Germinal center (tissue), 1 donor: Measurements from ENCODE around the gene CNTRL.
A peak's percentile ranks its signal among the peaks of the same experiment; 100 is the strongest.

Experiments
- DNase-seq: peaks from one replicate; pipeline ENCODE4 v3.0.0; 2012; ENCODE audit warnings: mixed read lengths, low spot score

Gene CNTRL

DNA sequence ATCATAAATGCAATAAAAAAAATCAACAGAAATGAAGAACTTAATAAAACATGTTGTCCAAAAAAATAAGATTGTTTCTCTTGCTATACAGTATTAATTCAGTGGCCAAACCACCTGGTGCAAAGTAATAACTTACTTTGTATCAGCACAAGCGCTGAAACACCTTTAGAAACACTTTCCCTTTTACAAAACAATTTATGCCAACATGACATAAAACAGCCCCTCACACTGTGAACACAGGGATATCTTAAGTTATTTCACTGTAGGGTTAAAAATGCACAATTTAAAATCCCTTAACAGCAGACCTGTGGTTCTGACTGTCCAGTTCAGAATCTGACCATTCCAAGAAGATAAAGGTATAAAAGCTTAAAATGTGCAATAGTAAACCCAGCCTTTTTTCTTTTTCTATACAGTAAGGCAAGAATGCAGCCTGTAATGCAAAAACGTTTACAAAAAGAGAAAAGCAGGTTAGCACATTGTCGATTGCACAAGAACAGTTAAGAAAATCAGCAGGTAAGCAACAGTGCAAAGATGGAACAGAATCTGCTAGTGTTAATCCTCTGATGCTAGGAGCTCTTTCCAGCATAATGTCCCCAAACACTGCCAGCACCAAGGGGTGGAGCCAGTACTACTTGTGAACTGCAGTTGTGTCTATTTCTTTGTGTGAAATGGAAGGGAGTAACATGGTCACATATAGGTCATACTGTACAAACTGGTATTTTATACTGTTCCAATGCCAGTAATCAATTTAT is 105.4 kb downstream of the CNTRL start:
- DNase-seq: no peak

DNA sequence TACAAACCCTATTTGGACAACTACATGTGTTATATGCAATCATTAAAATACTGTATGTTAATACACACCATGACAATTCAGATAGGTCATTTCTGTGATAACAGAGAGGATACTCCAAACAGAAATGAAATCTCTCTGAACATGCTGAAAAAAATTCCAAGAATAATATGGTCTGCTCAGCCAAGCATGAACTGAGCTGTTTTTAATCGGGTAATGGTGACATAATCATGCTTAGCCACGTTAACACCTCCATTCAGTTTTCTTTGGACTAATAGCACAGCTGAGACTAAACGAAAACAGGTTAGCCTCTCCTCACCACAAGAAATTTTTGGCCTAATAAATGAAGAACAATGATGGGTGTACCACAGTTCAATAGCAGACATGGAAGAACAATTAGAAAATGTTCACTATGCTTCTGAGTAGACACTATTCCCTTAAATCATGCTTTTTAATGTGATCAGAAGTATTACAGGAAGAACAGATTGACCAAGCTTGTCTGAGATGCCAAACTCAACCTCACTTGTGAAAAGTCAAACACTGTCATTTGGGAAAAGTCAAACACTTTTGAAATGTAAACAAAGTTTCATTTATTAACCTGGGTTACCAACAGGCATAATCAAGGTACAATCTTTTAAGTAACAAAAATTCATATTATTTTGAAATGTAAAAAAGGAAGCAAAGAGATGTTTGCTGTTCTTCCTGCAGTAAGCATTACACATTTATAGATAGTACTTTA is 107.5 kb downstream of the CNTRL start:
- no peak for DNase-seq

DNA sequence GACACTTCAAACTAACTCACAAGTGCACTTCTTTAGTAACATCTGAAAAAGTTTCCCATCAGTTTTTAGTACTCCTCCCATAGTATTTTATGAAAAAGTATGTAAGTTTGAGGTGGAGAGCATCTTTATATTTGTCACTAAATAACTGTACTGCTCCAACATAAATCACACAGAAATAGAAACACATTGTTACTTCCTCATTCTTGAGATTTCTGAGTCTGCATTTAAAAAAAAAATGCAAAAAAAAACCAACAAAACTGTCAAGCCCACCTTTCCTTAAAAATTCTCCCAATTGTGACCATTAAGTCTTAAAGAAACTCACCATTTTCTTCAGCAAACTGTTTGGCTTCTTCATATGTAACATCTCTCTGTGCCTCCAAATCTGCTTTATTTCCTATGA is 108.2 kb downstream of the CNTRL start:
- no peak for DNase-seq

DNA sequence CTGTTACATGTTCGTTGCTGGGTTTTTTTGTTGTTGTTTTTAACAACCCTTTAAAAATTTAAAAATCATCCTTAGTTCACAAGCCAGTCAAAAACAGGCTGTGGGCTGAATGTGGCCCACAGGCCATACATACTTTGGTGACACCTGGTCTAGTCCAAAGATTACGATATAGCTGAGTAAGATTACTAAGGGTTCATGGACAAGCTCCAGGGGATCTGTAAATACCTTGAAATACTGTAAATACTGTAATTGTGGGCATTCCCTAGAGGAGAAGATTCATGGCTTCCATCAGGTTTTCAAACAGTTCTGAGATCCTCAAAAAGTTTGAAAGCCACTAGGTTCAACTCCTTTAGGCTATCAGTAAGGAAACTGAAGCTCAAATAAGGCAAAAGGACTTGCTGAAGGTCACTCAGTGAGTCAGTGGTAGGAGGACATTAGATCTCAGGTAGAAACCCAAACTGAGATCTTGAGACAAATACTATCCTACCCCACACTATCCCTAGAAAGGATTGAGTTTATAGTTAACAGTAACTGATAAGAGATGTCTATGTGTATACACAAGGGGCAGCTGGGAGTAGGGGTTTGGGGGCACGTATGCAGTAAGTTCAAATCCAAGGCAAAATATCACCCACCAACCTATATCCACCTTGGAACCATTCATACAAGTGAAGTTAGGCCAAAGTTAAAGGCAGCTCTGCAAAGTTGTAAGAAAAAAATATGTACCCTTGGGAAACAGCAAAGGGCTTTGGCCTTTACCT is 109.1 kb downstream of the CNTRL start:
- DNase-seq: no peak

DNA sequence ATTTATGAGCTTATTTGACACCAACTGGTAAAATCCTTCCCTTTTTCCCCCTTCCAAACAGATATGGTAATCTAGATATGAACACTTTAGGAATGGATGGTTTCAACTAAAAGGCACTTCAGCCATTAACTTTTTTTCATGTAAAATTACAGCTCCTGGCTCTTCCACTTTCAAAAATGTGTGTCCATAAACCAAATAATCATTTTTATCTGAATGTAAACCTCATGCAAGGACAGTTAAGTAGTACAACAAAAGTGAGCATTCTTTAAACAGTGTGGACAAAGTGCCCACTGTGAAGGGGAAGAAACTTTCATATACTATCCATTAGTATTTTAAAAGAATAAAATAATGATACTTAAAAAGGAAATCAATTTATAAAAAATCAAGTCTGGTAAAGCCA is 109.7 kb downstream of the CNTRL start:
- no peak for DNase-seq

DNA sequence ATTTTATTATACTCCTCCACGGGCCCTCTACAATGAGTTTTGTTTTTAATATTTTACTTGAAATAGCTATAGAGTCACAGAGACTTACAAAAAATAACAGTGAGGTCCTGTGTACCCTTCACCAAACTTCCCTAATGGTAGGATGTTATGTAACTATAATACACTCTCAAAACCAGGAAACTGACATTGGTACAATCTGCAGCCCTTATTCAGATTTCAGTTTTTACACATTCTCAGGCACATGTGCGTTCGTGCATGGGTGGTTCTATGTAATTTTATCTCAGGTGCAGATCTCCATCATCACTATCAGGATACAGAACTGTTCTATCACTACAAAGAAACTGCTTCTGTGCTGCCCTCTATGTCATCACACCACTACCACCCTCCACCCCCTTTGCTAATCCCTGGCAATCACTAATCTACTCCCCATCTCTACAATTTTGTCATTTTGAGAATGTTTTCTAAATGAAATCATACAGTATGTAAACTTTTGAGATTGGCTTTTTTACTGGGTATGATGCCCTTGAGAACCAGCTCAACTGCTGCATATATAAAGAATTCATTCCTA is 110.5 kb downstream of the CNTRL start:
- DNase-seq: no peak

DNA sequence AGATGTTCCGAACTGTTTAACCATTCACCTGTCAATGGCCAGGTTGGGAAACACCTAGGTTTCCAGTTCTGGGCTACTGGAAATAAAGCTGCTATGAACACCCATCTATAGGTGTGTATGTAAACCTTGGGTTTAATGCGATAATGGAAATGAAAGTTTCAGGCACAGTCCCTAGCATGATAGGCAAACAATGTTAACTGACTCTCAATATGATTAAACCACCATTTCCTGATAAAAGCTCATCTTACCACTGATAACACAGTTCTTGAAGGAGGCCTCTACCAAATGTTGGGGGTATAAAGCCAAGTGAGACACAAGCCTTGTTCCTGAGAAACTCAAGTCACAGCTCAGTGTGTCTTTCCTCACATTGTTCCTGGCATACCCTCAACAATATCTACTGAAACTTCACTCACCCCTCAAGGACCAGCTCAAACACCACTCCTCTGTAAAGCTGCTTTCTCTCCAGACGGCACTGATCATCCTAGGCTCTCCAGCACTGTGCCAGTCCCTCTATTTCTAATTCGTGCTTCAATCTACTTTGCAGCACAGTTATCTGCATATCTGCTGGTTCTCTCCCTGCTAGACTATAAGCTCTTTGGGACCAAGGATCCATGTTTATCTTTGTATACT is 111.1 kb downstream of the CNTRL start:
- DNase-seq: no peak

DNA sequence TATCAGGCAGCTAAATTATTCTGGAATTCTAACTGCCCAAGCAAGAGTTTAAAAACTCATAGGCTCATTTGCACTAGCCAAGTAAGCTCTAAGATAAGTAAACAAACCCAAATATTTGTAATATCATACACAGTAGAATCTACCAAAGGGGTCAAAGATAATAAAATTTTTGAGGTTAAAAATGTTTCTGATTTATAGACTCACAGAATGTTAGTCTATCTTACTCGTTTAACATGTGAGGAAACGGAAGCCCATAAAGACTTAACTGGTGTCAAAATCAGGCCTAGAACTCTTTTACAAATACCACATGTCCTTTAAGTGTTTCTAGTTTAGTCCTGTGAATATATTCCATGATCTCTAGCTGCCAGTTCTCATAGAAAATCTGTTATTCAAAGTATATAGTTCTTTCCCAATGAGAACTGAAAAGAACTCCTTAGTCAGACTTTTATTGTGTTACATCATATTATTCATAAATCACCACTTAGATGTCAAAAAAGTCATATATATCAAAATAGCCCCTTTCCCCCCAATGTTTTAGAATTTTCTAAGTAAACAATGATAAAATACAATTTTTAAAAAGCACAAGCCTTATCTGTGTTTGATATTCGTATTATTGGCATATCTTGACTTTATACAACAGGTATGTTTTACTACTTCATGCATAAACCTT is 113.0 kb downstream of the CNTRL start:
- DNase-seq: no peak

DNA sequence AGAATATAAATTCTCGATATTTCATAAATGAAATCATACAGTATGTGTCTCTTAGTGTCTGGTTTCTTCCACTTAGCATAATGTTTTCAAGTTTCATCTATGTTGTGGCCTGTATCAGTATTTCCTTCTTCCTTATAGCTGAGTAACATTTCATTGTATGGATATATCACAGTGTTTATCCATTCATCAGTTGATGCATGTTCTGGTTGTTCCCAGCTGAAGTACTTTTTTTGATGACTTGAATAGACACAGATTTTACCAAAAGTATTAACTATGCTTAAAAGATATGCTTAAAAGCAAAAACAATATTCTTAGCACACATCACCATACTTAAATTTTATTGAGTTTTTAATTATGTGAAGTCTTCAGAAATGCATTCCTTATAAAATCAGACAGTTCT is 114.3 kb downstream of the CNTRL start:
- no peak for DNase-seq

DNA sequence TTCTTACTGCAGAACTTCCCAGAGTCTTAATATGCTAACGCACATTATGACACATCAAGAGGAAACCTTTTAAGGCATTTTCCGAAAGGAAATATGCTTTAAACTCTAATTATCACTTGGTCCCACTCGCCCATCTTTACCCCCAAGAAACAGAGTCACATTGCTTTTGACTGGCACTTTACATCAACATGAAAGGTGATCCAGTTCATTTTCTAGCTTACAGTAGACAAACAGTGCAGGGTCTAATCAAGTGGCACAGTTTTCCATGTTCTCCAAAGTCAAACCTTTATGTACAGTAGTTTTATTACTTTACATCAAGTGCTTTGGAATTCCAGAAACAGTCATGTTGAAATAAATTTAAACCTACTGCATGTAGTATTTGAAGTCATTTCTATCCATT is 114.9 kb downstream of the CNTRL start:
- no peak for DNase-seq

DNA sequence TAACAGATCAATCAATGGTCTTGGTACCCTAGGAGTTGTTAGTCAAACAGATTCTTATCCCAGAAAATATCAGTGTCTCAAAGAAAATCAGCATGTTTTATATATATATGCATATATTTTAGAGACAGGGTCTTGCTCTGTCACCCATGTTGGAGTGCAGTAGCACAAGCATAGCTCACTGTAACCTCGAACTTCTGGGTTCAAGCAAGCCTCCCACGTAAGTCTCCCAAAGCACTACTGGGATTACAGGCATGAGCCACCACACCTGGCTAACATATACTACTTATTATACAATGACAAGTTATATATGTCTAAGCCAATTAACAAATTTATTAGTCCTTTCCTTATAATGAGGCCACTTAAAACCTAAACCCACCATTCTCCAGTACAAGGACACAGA is 116.5 kb downstream of the CNTRL start:
- no peak for DNase-seq

DNA sequence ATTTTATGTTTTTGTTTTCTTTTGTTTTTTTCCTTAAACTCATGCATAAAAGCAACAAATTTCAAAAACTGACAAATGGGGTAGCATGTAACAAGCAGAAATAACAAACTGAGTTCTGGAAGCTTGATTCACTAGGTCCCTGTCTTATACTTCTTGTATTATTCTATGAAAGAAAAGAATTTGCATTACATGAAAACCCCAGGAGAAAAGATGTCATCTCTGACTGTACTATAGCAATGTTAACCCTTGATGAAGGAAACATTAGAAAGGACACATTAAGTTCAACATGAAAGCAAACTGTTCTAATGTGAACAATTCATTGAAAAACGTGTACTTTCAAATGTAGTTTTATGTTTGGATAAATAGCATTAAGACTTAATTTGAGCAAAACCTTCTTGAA is 117.8 kb downstream of the CNTRL start:
- no peak for DNase-seq

DNA sequence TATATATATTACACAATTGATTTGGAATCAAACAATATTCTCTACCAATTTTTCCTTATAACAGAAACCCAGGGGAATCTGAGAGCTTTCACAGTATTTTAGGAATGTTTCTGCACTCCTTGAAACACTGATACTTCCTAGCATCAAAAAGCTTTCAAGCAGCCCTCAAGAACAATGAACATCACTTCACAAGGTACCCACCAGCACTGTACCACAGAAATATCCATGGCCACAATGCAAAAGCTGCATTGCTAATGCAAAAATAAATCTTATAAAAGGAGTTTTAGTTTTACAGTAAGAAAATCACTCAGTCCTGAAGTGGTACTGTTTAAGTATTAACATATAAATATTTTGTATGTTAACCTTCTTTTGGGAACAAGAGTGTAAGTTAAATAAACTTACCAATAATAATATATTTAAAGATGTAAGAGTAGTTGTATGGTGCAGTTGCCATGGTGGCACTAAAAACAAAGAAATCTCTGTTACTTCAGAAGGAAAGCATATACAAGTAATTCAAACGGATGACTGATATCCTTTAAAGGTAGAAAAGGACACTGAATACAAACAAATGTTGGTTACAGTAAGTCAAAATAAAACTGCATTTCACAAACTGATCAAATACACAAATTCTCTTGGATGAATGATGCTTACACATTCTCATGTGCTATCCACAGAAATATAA is 118.3 kb downstream of the CNTRL start:
- no peak for DNase-seq

DNA sequence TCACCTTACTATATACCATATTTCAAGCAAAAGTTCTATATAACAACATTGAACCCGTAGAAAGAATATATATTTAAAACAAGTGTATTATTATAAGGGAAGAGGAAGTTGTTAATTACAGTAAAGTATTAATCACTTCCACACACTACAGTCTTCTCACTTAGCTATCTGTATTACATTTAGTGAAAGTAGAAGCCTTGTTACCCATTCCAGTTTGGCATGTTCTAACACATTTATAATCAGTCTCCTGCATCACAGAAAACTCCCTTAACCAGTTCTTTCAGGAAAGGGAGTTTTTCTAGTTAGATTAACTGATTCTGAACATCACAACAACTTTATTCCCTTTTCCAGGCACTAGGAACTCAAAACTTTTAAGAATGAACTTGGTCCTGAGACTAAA is 120.0 kb downstream of the CNTRL start:
- DNase-seq: no peak

DNA sequence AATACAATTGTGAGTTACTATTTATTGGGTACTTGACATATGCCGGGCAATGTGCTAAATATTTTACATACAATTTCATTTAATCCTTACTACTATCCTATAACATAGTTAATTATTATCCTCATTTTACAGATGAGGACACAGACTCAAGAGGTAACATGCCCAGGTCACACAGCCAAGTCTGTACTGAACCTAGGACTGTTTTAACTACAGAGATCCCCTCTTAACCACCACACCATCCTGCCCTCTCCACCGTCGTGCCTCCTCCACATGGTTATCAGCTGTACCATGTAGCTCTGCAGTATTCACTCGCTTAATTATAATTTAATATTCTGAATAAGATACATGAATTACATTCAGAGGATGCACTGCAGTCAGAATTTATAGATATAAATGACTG is 121.6 kb downstream of the CNTRL start:
- no peak for DNase-seq

DNA sequence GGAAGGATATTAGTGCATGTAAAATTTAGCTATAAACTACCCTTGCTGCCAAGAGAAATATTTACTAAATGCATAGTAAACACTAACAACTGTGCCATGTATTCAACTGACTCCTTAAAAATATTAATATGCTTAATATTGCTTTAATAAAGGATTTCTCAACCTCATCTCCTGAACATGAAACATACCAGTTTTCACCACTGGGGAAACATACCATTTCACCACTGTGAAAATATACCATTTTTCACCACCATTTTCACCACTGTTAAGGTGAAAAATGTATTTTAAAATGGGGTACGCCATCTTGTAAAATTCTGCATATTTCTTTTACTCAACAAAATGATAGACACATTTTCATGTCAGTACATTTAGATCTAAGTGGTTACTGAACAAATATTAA is 122.4 kb downstream of the CNTRL start:
- DNase-seq: no peak

DNA sequence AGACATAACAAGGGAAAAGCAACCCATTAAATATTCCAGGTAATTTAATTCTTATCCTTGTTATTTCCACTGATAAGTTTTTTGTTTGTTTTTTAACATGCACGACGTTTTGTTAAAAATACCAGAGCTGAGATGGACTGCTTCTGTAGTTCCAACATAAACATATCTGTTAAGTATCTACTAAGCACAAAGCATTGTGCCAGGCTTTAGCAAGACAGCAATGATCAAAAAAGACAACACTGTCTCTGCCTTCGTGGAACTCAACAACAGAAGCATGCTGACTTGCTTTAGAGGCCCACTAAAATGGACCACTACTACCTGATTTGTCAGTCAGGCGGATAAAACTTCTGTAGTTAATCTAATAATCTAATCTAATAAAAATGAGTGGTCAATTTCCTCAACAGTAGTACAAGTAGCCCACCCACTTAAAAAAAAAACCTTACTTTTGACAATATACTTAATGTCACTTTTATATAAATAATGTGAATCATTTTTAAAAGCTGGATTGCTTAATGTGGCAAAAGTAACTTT is 123.8 kb downstream of the CNTRL start:
- DNase-seq: no peak

DNA sequence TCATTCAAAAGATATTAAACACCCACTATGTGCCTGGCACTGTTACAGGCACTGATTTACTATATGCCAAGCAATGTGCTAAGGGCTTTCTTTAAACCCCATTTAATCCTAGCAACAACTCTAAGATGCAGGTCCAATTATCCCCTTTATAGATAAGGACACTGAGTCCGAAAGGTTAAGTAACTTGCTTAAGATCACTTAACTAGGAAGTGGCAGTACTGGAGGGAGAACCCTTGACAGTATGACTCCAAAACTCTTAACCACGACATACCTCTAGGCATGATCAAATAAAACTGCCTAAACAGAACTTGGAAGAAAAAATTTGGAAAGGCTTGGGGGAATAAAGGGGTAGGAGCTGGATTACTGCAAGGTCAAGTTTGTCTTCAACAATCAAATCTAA is 125.2 kb downstream of the CNTRL start:
- DNase-seq: no peak

DNA sequence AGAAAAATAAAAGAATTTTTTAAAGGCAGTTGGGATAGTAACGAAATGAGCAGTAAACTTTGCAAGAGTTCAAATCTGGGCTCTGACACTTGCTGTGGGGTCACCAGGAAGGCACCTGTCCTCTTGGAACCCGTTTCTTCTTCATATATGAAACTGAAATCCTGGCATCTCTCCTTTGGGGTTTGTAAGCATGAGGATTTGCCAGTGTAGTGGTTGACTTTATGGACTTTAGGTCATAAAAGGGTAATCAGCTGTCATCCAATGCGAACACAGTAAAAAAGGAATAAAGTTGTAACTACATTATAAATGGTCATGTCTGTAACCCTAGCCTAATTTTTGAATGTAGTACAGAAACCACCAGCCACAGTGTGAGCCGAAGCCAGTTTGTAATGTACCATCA is 125.6 kb downstream of the CNTRL start:
- DNase-seq: no peak

DNA sequence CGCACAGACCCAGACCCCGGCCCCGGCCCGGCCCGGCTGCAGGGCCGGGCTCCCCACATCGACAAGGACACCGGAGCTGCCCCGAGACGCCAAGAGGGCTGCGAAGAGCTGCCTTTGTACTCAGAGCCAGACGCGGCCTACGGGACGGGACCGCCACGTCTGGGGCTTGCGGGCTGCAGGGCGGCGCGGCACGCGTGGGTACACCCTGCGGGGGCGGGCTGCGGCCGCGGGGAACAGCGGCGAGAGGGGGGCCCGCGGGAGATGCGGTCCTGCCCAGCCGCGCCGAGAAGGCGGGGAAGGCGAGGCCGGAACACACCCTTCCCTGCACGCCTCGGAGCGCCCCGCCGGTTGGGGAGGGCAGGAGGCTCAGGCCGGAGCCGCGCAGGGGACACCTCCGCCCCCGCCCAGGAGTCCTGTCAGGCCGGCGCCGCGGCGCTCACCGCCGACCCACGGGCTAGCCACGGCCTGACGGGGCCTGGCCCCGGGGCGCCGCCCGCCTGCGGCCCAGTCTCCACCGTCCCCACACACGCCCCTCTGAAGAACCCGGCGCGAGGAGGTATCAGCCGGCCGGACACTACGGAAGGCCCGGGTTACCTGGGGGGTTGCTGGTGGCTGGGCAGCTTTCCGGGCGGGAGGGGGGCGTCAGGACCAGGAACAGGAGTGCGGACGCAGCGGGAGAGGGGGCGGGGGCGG is 126.4 kb downstream of the CNTRL start:
- peak; percentile 50 for DNase-seq
